Testis (tissue), 2 donors: ENCODE data around the gene FARS2.

Experiments used
- CTCF ChIP-seq, 3 experiments: fragments of 450-650 bp in 2 of 3; fragments of 200-600 bp in 1 of 3; sonication (generic) in 1 of 3; IDR thresholded peaks; one replicate each; pipeline ENCODE4 v1.5.1; 2016 to 2019; ENCODE audit warnings: antibody characterized with exemption in 3 of 3, mild to moderate bottlenecking in 2 of 3, moderate library complexity in 1 of 3
- POLR2A ChIP-seq: fragments of 450-650 bp; IDR thresholded peaks from one replicate; pipeline ENCODE4 v1.6.1; 2017; ENCODE audit warnings: antibody characterized with exemption, mild to moderate bottlenecking, moderate library complexity

DNA sequence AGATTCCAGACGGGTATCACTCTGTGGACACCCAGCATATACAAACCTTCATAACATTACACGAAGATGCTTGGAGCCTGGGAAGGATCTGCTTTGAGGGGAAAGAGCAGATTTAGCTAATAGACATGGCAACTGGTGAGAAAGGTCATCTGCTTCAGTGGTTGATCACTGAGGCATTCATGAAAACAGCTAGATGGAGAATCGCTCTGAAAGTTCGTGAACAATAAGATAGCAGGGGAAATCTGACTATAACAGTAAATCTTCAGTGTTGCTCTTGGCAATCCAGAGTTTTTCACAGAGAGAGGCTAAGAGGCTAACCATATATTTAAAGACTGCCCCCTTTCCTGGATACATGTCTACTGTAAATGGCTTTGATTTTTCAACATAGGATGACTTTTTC is 245.3 kb downstream of the FARS2 start:
- no peak for TF ChIP-seq CTCF (IDR thresholded peaks at IDR 0.05)
- no peak for TF ChIP-seq POLR2A
